GM10266 (cell line): Measurements from ENCODE around the gene CLEC16A.

Experiments used
- DNase-seq: peaks from one replicate; pipeline ENCODE4 v3.0.0; 2012; ENCODE audit errors: extremely low spot score
- CTCF ChIP-seq: IDR thresholded peaks from 2 replicates; pipeline ENCODE4 v1.5.1; 2012; ENCODE audit warnings: mild to moderate bottlenecking, low read depth; ENCODE audit not compliant: control insufficient read depth, insufficient read depth; ENCODE audit errors: missing control alignments

The CLEC16A gene

GRCh38 chr16:11042191-11042590 is 97.8 kb downstream of the CLEC16A start:
- DNase-seq: no peak
- TF ChIP-seq CTCF: no peak

GRCh38 chr16:11045441-11045840 is 101.1 kb downstream of the CLEC16A start:
- no peak for DNase-seq
- no peak for TF ChIP-seq CTCF

- DNase-seq: no peak
- no peak for TF ChIP-seq CTCF
These were observed 101.5 kb downstream of the CLEC16A start for GRCh38 chr16:11045846-11046245.

- no peak for TF ChIP-seq CTCF
- DNase-seq: no peak
These were observed 102.1 kb downstream of the CLEC16A start for GRCh38 chr16:11046382-11046931.

GRCh38 chr16:11047057-11047456 is 102.7 kb downstream of the CLEC16A start:
- TF ChIP-seq CTCF: no peak

GRCh38 chr16:11047939-11048800 is 103.8 kb downstream of the CLEC16A start:
- no peak for TF ChIP-seq CTCF
- DNase-seq: no peak

More at GRCh38 chr16:11047057-11047456, 102.7 kb downstream of the CLEC16A start:
- DNase-seq: no peak

GRCh38 chr16:11049396-11050059 is 105.2 kb downstream of the CLEC16A start:
- DNase-seq: no peak
- TF ChIP-seq CTCF: no peak
